GM12865 (cell line): Measurements from ENCODE around the gene ZC3H11A.

ENCODE experiments used
- DNase-seq: peaks from one replicate; pipeline ENCODE4 v3.0.0; 2010; ENCODE audit warnings: low read depth
- H3K4me3 ChIP-seq: 2 replicates; pipeline ENCODE4 v1.5.1; 2011; ENCODE audit warnings: mild to moderate bottlenecking, low read depth, low read length, control low read depth
- CTCF ChIP-seq: IDR thresholded peaks from 2 replicates; pipeline ENCODE4 v1.5.1; 2011; ENCODE audit warnings: low read length, control low read depth, low read depth, inconsistent platforms; ENCODE audit not compliant: insufficient read depth; ENCODE audit errors: missing control alignments

ZC3H11A gene

GRCh38 chr1:203840208-203840808 lies 44.9 kb downstream of the ZC3H11A start:
- TF ChIP-seq CTCF = no peak
- no peak overlapping the region for H3K4me3 ChIP-seq

GRCh38 chr1:203842559-203842876 lies 47.1 kb downstream of the ZC3H11A start:
- H3K4me3 ChIP-seq = no peak overlapping the region
- no peak for TF ChIP-seq CTCF
- DNase-seq = no peak

More at GRCh38 chr1:203840208-203840808, 44.9 kb downstream of the ZC3H11A start:
- DNase-seq = no peak

GRCh38 chr1:203843435-203843834 lies 48.0 kb downstream of the ZC3H11A start:
- TF ChIP-seq CTCF = no peak
- no peak for DNase-seq
- no peak overlapping the region for H3K4me3 ChIP-seq
